Measurements from ENCODE around the gene SDF4. TPM values are rescaled to one million over a fixed set of nuclear protein-coding genes. Genes with fewer than 3 reads are reported as not detected.

SDF4 gene
- total and polyA plus RNA-seq, 2 of the 8 experiments (the other 6 are each of a cell fraction or from before 2014, with no cell fraction given): 45.5 to 75.6 TPM

DNA sequence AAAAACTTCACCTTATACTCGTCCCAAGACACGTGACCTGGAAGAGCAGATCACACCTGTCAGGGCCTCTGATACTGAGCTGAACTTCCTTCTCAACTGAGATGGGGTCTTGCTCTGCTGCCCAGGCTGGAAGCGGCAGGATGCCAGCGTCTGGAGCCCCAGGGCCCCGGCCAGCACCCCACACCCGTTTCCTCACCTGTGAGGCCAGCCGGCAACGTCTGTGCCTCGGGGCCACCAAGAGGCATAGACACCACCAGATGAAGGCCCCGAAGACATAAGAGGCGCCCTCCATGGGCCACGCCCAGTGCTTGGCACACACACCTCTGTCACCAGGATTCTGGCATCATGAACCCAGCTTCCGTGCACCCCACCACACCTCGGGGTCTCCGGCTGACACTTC, 8.5 kb downstream of the SDF4 start:
- ChIA-PET CTCF (ENCODE audit: partially characterized antibody) (interaction anchor here (1.4 to 6.2 kb wide), 3 partner anchors 16 to 101 kb away, joined by 3 to 28 read pairs (median 3); no protein-coding TSS in a partner anchor), POLR2A (ENCODE audit: partially characterized antibody) (interaction anchor here (1.8 kb wide), 1 partner anchor 8 kb away, joined by 5 read pairs; the partner anchor contains the start of genes B3GALT6 and SDF4)
- FAIRE-seq (no peak), DNase-seq (ENCODE audit: low read depth in 1 of 2, low spot score in 2 of 2) (no peak)
- no peak overlapping the region for H4K8ac ChIP-seq (ENCODE audit: extremely low read depth, insufficient read depth, low read length)
- WGBS, 2 experiments (ENCODE audit: extremely low coverage in 1 of 2, insufficient coverage in 1 of 2, insufficient read length in 1 of 2, insufficient replicate concordance in 2 of 2, low coverage in 1 of 2, low lambda C conversion rate in 2 of 2, missing lambda C conversion rate in 1 of 2): 92% methylated on average over 12 of the region's 15 CpGs; no CpG with 5 or more reads in 1 of the 2 experiments
- no peak overlapping the region for H2AFZ ChIP-seq (ENCODE audit: low read length)
- no peak overlapping the region for H3K14ac ChIP-seq (ENCODE audit: insufficient read length)
- H3K56ac ChIP-seq (replicated peaks; ENCODE audit: insufficient read length, low read depth, low read length): no peak overlapping the region
- H2BK15ac ChIP-seq (ENCODE audit: low read length): no peak overlapping the region
- no peak overlapping the region for H2BK120ac ChIP-seq (replicated peaks; ENCODE audit: low read depth, low read length)
- TF ChIP-seq POLR2AphosphoS5 (IDR thresholded peaks at IDR 0.05; ENCODE audit: low read depth, low read length) (no peak), ASH2L (IDR thresholded peaks at IDR 0.05; ENCODE audit: low read length) (no peak), POLR2A (IDR thresholded peaks at IDR 0.05; ENCODE audit: control extremely low read depth in 1 of 2, low read depth in 2 of 2, low read length in 2 of 2) (no peak), TBP (IDR thresholded peaks at IDR 0.05; ENCODE audit: low read depth, low read length) (no peak), RXRA (IDR thresholded peaks at IDR 0.05; ENCODE audit: insufficient read depth, low read depth, low read length) (no peak), EGR1 (IDR thresholded peaks at IDR 0.05; ENCODE audit: borderline replicate concordance, low read depth, low read length) (no peak), SIRT6 (IDR thresholded peaks at IDR 0.05; ENCODE audit: low read length) (no peak), BRCA1 (IDR thresholded peaks at IDR 0.05; ENCODE audit: low read depth, low read length) (no peak), MAX (IDR thresholded peaks at IDR 0.05) (no peak)
- no peaks in the 10 kb centered on the region; the same call in 1 of the 2 replicates for H3K23me2 ChIP-seq (ENCODE audit: low read depth, low read length)
- no peak overlapping the region for H2BK12ac ChIP-seq (ENCODE audit: low read depth, low read length)
- no peak overlapping the region for H3K4ac ChIP-seq (replicated peaks; ENCODE audit: insufficient read length, low read depth, low read length)
- H3K79me2 ChIP-seq (ENCODE audit: control insufficient read depth in 1 of 2, insufficient read depth in 2 of 2, low read length in 2 of 2): peaks cover 0 to 11% of the 10 kb centered on the region in 2 experiments; a peak in 1 of 4 replicates
- H3K79me1 ChIP-seq (ENCODE audit: low read depth, low read length): peaks cover 22% of the 10 kb centered on the region
- H3K4me1 ChIP-seq (replicated peaks in 1 of 4; ENCODE audit: control insufficient read depth in 3 of 4, insufficient read depth in 4 of 4, low read length in 3 of 4): no peaks in the 10 kb centered on the region
- H2AK5ac ChIP-seq (ENCODE audit: low read depth, low read length): no peak overlapping the region
- peaks cover 5 to 26% of the 10 kb centered on the region in 2 experiments for H4K20me1 ChIP-seq (replicated peaks in 1 of 2; ENCODE audit: control insufficient read depth in 1 of 2, insufficient read depth in 2 of 2, low read length in 2 of 2)
- no peak overlapping the region for H2BK20ac ChIP-seq (ENCODE audit: low read length)
- H3K36me3 ChIP-seq (ENCODE audit: control insufficient read depth in 2 of 4, insufficient read depth in 4 of 4, low read length in 3 of 4): peaks cover 2 to 34% (median 17%) of the 10 kb centered on the region in 4 experiments; a peak in 7 of 8 replicates
- no peak overlapping the region for H3K4me3 ChIP-seq (ENCODE audit: extremely low read depth in 1 of 4, insufficient read depth in 2 of 4, low read depth in 3 of 4, low read length in 4 of 4)
- H3K4me2 ChIP-seq (ENCODE audit: insufficient read depth in 1 of 2, low read depth in 2 of 2, low read length in 2 of 2): no peak overlapping the region
- H3K9ac ChIP-seq (replicated peaks in 1 of 4; ENCODE audit: extremely low read depth in 1 of 4, low read depth in 3 of 4, low read length in 3 of 4): no peak overlapping the region
- H2BK5ac ChIP-seq (ENCODE audit: low read depth, low read length): no peak overlapping the region
- no peaks in the 10 kb centered on the region for H3K27me3 ChIP-seq (replicated peaks in 1 of 4; ENCODE audit: control insufficient read depth in 3 of 4, extremely low read depth in 1 of 4, insufficient read depth in 3 of 4, low read length in 3 of 4)
- no peak overlapping the region for H4K5ac ChIP-seq (ENCODE audit: insufficient read length, low read depth, low read length)
- no peak overlapping the region for H4K91ac ChIP-seq (replicated peaks; ENCODE audit: insufficient read length, low read length)
- H3K27ac ChIP-seq (ENCODE audit: low read depth, low read length): no peak overlapping the region
- H3K23ac ChIP-seq (ENCODE audit: insufficient read length): no peak overlapping the region
- no peak overlapping the region for H3K18ac ChIP-seq (ENCODE audit: extremely low read depth, low read length)
- H3K9me3 ChIP-seq (ENCODE audit: insufficient read depth in 2 of 2, low read depth in 1 of 2, low read length in 1 of 2): no peaks in the 10 kb centered on the region

Measured in H1 (cell line).